A673 (cell line): ENCODE data around the gene NR1I3.

Experiments used
- CTCF ChIP-seq: fragments of 300-800, 200-600 bp; sonication (generic); conservative IDR thresholded peaks from 2 replicates; pipeline ENCODE4 v1.5.1; 2017; ENCODE audit warnings: low read depth, mild to moderate bottlenecking, antibody characterized with exemption, low read length, moderate library complexity, mixed read lengths
- EZH2 ChIP-seq: fragments of 200-600 bp; sonication (generic); IDR thresholded peaks from 2 replicates; pipeline ENCODE4 v1.6.1; 2017; ENCODE audit warnings: borderline replicate concordance, low read depth, mild to moderate bottlenecking, mixed read lengths, antibody characterized with exemption, low read length; ENCODE audit not compliant: poor library complexity, severe bottlenecking

- TF ChIP-seq CTCF: no peak
- no peak for TF ChIP-seq EZH2
Observed at GRCh38 chr1:161238039-161238473, at the start of gene NR1I3.
